Retinal pigment epithelial cell (primary cell): ENCODE results near the gene OR10K2.

Experiments
- DNase-seq: peaks from one replicate; pipeline ENCODE4 v3.0.0-alpha.2; 2010; ENCODE audit warnings: low read depth
- H3K4me3 ChIP-seq: 2 replicates; pipeline ENCODE4 v1.5.1; 2011; ENCODE audit warnings: mild to moderate bottlenecking, low read length, control low read depth, moderate library complexity
- CTCF ChIP-seq: conservative IDR thresholded peaks from 2 replicates; pipeline ENCODE4 v1.5.1; 2011; ENCODE audit warnings: low read depth, low read length, control low read depth, inconsistent platforms

OR10K2 gene

GRCh38 chr1:158371188-158371953 is 54.7 kb downstream of the OR10K2 start:
- no peak for TF ChIP-seq CTCF
- no peak overlapping the region for H3K4me3 ChIP-seq
- no peak for DNase-seq
